Measurements from ENCODE around the gene MTHFD2L. TPM values are rescaled to one million over a fixed set of nuclear protein-coding genes. Genes with fewer than 3 reads are reported as not detected.

The MTHFD2L gene
- total and polyA plus RNA-seq, 4 donors: 27.2 to 48.1 (median 38.3) TPM

GRCh38 chr4:74287164-74287563, 129.2 kb downstream of the MTHFD2L start:
- Histone ChIP-seq H3K4me1 (ENCODE audit: control insufficient read depth, insufficient read depth, low read length) (no peaks in the 10 kb centered on the region), H3K4me3 (ENCODE audit: low read depth, low read length) (no peak overlapping the region), H3K27ac (ENCODE audit: low read depth, low read length) (no peak overlapping the region), H3K27me3 (ENCODE audit: control insufficient read depth, insufficient read depth, low read length) (no peaks in the 10 kb centered on the region), H3K36me3 (ENCODE audit: control insufficient read depth, insufficient read depth, low read length) (no peaks in the 10 kb centered on the region), H3K9me3 (ENCODE audit: control insufficient read depth, insufficient read depth, low read length) (no peaks in the 10 kb centered on the region)
- DNase-seq (ENCODE audit: low read depth in 4 of 6, low spot score in 6 of 6): no peak
- 100% methylated on average over 1 of the region's 1 CpG for WGBS (ENCODE audit: insufficient coverage)

GRCh38 chr4:74287791-74288190, 129.9 kb downstream of the MTHFD2L start:
- no peaks in the 10 kb centered on the region for H3K4me1 ChIP-seq (ENCODE audit: control insufficient read depth, insufficient read depth, low read length)
- no peak overlapping the region for H3K4me3 ChIP-seq (ENCODE audit: low read depth, low read length)
- no peak for DNase-seq (ENCODE audit: low read depth in 4 of 6, low spot score in 6 of 6)
- no peak overlapping the region for H3K27ac ChIP-seq (ENCODE audit: low read depth, low read length)
- H3K36me3 ChIP-seq (ENCODE audit: control insufficient read depth, insufficient read depth, low read length): no peaks in the 10 kb centered on the region
- H3K27me3 ChIP-seq (ENCODE audit: control insufficient read depth, insufficient read depth, low read length): no peaks in the 10 kb centered on the region
- no peaks in the 10 kb centered on the region for H3K9me3 ChIP-seq (ENCODE audit: control insufficient read depth, insufficient read depth, low read length)

DNA sequence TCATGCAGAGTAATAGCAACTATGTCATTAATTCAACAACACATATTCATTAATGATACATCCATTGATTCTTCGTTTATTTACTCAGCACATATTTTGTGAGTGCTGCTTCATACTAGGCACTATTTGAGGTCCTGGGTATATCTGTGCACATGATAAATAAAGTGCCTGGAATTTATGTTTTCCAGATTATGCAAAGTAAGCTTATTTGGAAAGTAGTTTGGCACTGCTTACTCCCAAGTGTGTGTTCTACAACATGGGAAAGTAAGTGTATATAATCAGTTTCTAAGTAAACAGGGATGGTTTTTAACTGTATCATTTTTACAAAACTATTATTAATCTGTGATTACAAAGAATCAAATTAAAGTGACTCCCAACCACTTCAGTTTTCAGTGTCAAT, 133.6 kb downstream of the MTHFD2L start:
- Histone ChIP-seq H3K27ac (ENCODE audit: low read depth, low read length) (no peak overlapping the region), H3K4me1 (ENCODE audit: control insufficient read depth, insufficient read depth, low read length) (no peaks in the 10 kb centered on the region), H3K9me3 (ENCODE audit: control insufficient read depth, insufficient read depth, low read length) (no peaks in the 10 kb centered on the region), H3K4me3 (ENCODE audit: low read depth, low read length) (no peak overlapping the region), H3K27me3 (ENCODE audit: control insufficient read depth, insufficient read depth, low read length) (no peaks in the 10 kb centered on the region), H3K36me3 (ENCODE audit: control insufficient read depth, insufficient read depth, low read length) (no peaks in the 10 kb centered on the region)
- no CpG with 5 or more reads among the region's 1 CpG for WGBS (ENCODE audit: insufficient coverage)
- DNase-seq (ENCODE audit: low read depth in 4 of 6, low spot score in 6 of 6): no peak

- H3K36me3 ChIP-seq (ENCODE audit: control insufficient read depth, insufficient read depth, low read length): no peaks in the 10 kb centered on the region
- DNase-seq (ENCODE audit: low read depth in 4 of 6, low spot score in 6 of 6): no peak
- no peak overlapping the region for H3K27ac ChIP-seq (ENCODE audit: low read depth, low read length)
- H3K9me3 ChIP-seq (ENCODE audit: control insufficient read depth, insufficient read depth, low read length): no peaks in the 10 kb centered on the region
- H3K4me3 ChIP-seq (ENCODE audit: low read depth, low read length): no peak overlapping the region
- no peaks in the 10 kb centered on the region for H3K4me1 ChIP-seq (ENCODE audit: control insufficient read depth, insufficient read depth, low read length)
- no peaks in the 10 kb centered on the region for H3K27me3 ChIP-seq (ENCODE audit: control insufficient read depth, insufficient read depth, low read length)
Observed at GRCh38 chr4:74292111-74292870, 134.4 kb downstream of the MTHFD2L start.

GRCh38 chr4:74293558-74293957, 135.6 kb downstream of the MTHFD2L start:
- Histone ChIP-seq H3K9me3 (ENCODE audit: control insufficient read depth, insufficient read depth, low read length) (no peaks in the 10 kb centered on the region), H3K4me1 (ENCODE audit: control insufficient read depth, insufficient read depth, low read length) (no peaks in the 10 kb centered on the region), H3K27me3 (ENCODE audit: control insufficient read depth, insufficient read depth, low read length) (no peaks in the 10 kb centered on the region), H3K36me3 (ENCODE audit: control insufficient read depth, insufficient read depth, low read length) (no peaks in the 10 kb centered on the region), H3K27ac (ENCODE audit: low read depth, low read length) (no peak overlapping the region), H3K4me3 (ENCODE audit: low read depth, low read length) (no peak overlapping the region)
- no CpG with 5 or more reads among the region's 2 CpGs for WGBS (ENCODE audit: insufficient coverage)
- no peak for DNase-seq (ENCODE audit: low read depth in 4 of 6, low spot score in 6 of 6)

- no peak for DNase-seq (ENCODE audit: low read depth in 4 of 6, low spot score in 6 of 6)
- H3K27me3 ChIP-seq (ENCODE audit: control insufficient read depth, insufficient read depth, low read length): no peaks in the 10 kb centered on the region
- H3K4me3 ChIP-seq (ENCODE audit: low read depth, low read length): no peak overlapping the region
- no CpG with 5 or more reads among the region's 1 CpG for WGBS (ENCODE audit: insufficient coverage)
- H3K27ac ChIP-seq (ENCODE audit: low read depth, low read length): no peak overlapping the region
- no peaks in the 10 kb centered on the region for H3K36me3 ChIP-seq (ENCODE audit: control insufficient read depth, insufficient read depth, low read length)
- no peaks in the 10 kb centered on the region for H3K9me3 ChIP-seq (ENCODE audit: control insufficient read depth, insufficient read depth, low read length)
- H3K4me1 ChIP-seq (ENCODE audit: control insufficient read depth, insufficient read depth, low read length): no peaks in the 10 kb centered on the region
Observed at GRCh38 chr4:74294681-74295080, 136.8 kb downstream of the MTHFD2L start.

- Histone ChIP-seq H3K27me3 (ENCODE audit: control insufficient read depth, insufficient read depth, low read length) (no peaks in the 10 kb centered on the region), H3K4me3 (ENCODE audit: low read depth, low read length) (no peak overlapping the region), H3K36me3 (ENCODE audit: control insufficient read depth, insufficient read depth, low read length) (no peaks in the 10 kb centered on the region), H3K9me3 (ENCODE audit: control insufficient read depth, insufficient read depth, low read length) (no peaks in the 10 kb centered on the region), H3K4me1 (ENCODE audit: control insufficient read depth, insufficient read depth, low read length) (no peaks in the 10 kb centered on the region), H3K27ac (ENCODE audit: low read depth, low read length) (no peak overlapping the region)
- DNase-seq (ENCODE audit: low read depth in 4 of 6, low spot score in 6 of 6): peak in 1 of 6 donors; percentile 70
- no CpG with 5 or more reads among the region's 1 CpG for WGBS (ENCODE audit: insufficient coverage)
Observed at GRCh38 chr4:74297539-74297938, 139.6 kb downstream of the MTHFD2L start.

- no peak for DNase-seq (ENCODE audit: low read depth in 4 of 6, low spot score in 6 of 6)
- H3K4me3 ChIP-seq (ENCODE audit: low read depth, low read length): no peak overlapping the region
- no peaks in the 10 kb centered on the region for H3K27me3 ChIP-seq (ENCODE audit: control insufficient read depth, insufficient read depth, low read length)
- no peaks in the 10 kb centered on the region for H3K4me1 ChIP-seq (ENCODE audit: control insufficient read depth, insufficient read depth, low read length)
- no peaks in the 10 kb centered on the region for H3K9me3 ChIP-seq (ENCODE audit: control insufficient read depth, insufficient read depth, low read length)
- H3K36me3 ChIP-seq (ENCODE audit: control insufficient read depth, insufficient read depth, low read length): no peaks in the 10 kb centered on the region
- 100% methylated on average over 1 of the region's 4 CpGs for WGBS (ENCODE audit: insufficient coverage)
- no peak overlapping the region for H3K27ac ChIP-seq (ENCODE audit: low read depth, low read length)
Observed at GRCh38 chr4:74304095-74304625, 146.2 kb downstream of the MTHFD2L start.

DNA sequence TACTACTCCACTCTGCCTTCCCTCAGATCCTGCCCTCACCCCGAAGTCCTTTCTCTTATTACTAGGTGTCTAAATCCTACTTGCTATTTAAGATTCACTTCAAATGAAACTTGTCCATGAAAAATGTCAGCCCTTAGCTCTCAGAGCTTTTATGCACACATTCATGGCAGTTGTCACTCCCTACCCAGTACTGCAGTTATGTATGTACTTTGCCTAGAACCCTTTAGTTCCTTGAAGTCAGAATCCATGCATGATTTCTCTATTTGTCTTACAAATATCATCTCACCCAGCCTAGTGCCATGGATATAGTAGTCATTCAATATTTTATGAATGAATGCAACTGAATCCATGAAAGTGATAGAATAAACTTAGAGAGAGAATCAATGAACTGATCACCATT, 147.1 kb downstream of the MTHFD2L start:
- H3K4me1 ChIP-seq (ENCODE audit: control insufficient read depth, insufficient read depth, low read length): no peaks in the 10 kb centered on the region
- 100% methylated on average over 1 of the region's 1 CpG for WGBS (ENCODE audit: insufficient coverage)
- H3K36me3 ChIP-seq (ENCODE audit: control insufficient read depth, insufficient read depth, low read length): no peaks in the 10 kb centered on the region
- no peak for DNase-seq (ENCODE audit: low read depth in 4 of 6, low spot score in 6 of 6)
- H3K27me3 ChIP-seq (ENCODE audit: control insufficient read depth, insufficient read depth, low read length): no peaks in the 10 kb centered on the region
- no peak overlapping the region for H3K4me3 ChIP-seq (ENCODE audit: low read depth, low read length)
- no peaks in the 10 kb centered on the region for H3K9me3 ChIP-seq (ENCODE audit: control insufficient read depth, insufficient read depth, low read length)
- H3K27ac ChIP-seq (ENCODE audit: low read depth, low read length): no peak overlapping the region

DNA sequence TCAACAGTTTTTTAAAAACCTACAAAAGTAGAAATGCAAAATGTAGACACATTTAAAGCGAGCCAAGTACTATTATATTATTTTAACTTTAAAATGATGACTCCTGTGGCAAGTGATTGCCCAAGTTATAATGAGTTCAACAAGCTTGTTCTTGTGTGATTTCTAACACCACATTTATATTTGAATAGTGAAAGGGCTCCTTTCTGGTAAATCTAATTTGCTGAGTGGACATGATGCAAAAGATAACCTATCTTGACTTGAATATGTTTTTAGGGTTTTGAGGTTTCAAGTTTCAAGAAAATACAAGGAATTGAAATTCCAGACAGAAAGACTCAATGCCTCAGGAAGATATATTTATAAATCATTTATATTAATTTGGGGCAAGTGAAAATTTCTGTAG, 149.3 kb downstream of the MTHFD2L start:
- Histone ChIP-seq H3K36me3 (ENCODE audit: control insufficient read depth, insufficient read depth, low read length) (no peaks in the 10 kb centered on the region), H3K4me1 (ENCODE audit: control insufficient read depth, insufficient read depth, low read length) (no peaks in the 10 kb centered on the region), H3K27ac (ENCODE audit: low read depth, low read length) (no peak overlapping the region), H3K4me3 (ENCODE audit: low read depth, low read length) (no peak overlapping the region), H3K27me3 (ENCODE audit: control insufficient read depth, insufficient read depth, low read length) (no peaks in the 10 kb centered on the region), H3K9me3 (ENCODE audit: control insufficient read depth, insufficient read depth, low read length) (no peaks in the 10 kb centered on the region)
- DNase-seq (ENCODE audit: low read depth in 4 of 6, low spot score in 6 of 6): no peak
- WGBS (ENCODE audit: insufficient coverage): no CpG with 5 or more reads among the region's 1 CpG

Data from spinal cord (tissue), 10 donors.